HG02588 (cell line): Measurements from ENCODE around the gene FBLN2.
"Not testable (repeated sequence)": the region's sequence is repeated elsewhere in the genome, so short reads cannot be mapped to it uniquely, and the experiment has no call there.

Experiments used
- ATAC-seq: cut with Tn5 transposase; IDR thresholded peaks from one replicate; pipeline ENCODE4 v1.9.1; 2021; ENCODE audit warnings: mild to moderate bottlenecking, moderate library complexity; ENCODE audit not compliant: unreplicated experiment

The FBLN2 gene

DNA sequence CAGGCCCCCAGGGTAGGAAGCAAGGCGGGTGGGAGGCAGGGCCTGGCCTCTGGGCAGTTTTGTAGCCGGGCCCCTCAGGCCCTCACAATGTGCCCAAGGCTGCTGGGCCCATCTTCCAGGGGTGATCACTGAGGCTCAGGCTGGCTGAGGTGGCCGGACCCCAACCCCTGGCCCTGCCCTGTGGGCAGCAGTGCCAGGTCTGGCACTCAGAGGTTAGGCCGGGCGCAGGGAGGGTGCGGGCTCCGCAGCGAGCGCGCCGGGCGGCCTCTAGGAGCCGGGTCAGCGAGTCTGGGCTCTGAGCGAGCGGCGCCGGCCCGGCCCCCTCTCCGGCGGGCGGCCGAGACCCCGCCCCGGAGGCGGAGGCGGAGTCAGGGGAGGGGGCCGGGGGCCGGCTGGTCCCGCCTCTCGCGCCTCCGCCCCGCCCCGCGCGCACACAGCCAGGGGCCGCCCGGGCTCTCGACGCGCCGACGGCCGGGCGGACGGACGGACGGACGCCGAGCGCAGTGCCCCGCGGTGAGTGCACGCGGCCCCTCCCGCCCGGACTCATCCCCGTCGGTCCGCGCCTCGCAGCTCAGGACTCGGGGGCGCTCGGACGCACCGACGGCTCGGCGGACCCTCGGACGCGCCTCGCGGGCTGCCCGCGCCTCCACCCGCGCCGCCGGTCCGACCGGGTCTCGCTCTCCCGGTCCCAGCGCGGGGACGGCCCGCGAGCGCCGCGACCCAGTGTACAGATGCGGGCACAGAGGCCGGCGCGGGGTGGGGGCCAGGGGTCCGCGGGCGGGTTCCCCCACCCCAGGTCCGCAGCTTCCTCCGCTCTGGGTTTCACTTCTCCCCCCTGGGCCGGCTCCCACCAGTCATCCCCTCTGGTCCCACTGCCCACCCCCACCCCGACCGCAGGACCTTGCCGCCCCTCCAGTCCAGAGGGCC is at the start of gene FBLN2:
TSS of gene FBLN2 (plus strand) at position 430 of the 927 bp plus-strand sequence. CDS start 21,231 bp downstream, outside the sequence.
- ATAC-seq = no peak

DNA sequence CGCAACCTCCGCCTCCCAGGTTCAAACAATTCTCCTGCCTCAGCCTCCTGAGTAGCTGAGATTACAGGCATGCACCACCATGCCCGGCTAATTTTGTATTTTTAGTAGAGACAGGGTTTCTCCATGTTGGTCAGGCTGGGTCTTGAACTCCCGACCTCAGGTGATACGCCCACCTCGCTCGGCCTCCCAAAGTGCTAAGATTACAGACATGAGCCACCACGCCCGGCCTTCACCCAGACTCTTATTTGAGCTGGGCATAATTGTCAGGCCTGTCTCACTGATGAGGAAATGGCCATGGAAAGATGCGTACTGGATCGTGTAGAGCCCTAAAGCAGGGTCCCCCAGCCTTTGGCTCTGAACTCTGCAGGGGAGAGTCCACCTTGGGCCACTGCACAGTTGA is 49.7 kb upstream of the FBLN2 start:
- ATAC-seq = not testable (repeated sequence)

DNA sequence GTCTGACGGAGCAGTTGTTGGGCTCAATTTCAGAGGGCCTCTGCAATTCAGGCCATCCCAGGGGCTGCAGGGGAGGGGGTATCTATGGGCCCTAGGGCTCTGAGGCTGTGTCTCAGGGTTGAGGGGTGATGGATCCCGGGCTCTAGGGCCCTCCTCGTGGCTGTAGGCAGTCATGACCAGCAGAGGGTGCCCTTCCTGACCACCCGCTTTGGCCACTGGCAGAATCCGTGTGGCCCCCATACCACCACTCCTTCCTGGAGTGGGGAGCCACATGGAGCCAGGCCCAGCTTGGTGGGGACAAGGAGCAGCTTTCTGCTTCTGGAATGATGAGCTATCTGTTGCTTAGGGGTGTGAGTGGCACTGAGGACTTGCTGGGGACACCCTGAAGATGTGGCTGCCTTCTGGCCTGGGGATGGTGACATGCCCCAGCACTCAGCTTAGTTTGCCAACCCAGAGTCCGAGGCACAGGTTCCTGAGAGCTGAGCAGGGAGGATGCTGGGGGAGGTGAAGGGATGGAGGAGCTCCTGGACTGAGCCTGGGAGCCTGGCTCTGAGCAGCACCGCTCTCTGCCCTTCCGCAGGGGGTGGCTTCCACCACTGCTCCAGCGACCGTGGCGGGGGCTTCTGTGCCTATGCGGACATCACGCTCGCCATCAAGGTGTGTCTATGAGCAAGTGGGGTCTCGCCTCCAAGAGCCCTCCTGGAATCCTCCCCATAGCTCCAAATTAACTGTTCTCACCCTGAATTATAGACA is 48.6 kb upstream of the FBLN2 start:
- no peak for ATAC-seq

DNA sequence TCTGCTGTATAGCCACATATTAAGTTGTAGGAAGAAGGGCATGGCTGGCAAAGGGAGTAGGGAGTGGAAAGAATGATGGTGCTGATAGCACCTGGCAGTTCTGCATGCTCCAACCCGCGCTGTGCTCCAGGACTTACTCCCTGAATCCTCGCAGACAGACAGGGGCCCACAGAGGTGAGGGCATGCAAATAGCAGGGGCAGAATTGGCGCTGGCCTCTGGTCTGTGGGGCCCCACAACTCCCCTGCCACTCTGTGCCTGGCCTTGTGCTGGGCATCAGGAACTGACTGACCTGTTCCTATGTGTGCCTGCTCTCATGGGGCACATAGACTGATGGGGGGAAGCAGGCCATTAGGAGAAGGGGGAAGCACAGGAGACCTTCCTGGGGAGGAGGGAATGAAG is 47.9 kb upstream of the FBLN2 start:
- ATAC-seq = no peak

DNA sequence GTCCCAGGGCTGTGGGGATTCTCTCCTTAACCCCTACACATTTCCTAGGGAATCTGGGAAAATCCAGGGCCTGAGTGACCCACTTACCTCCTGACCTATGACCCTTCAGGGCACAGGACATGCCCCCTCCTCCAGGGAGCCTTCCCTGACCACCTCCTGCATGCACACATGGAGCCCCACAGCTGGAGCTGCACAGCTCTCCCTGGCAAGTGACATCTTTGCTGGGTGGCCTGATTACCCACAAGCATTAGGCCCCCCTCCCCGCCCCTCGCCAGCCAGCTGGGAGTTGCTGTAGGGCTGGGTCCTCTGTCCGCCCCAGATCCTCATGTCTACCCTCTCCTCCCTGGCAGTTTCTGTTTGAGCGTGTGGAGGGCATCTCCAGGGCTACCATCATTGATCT is 47.4 kb upstream of the FBLN2 start:
- ATAC-seq = no peak

DNA sequence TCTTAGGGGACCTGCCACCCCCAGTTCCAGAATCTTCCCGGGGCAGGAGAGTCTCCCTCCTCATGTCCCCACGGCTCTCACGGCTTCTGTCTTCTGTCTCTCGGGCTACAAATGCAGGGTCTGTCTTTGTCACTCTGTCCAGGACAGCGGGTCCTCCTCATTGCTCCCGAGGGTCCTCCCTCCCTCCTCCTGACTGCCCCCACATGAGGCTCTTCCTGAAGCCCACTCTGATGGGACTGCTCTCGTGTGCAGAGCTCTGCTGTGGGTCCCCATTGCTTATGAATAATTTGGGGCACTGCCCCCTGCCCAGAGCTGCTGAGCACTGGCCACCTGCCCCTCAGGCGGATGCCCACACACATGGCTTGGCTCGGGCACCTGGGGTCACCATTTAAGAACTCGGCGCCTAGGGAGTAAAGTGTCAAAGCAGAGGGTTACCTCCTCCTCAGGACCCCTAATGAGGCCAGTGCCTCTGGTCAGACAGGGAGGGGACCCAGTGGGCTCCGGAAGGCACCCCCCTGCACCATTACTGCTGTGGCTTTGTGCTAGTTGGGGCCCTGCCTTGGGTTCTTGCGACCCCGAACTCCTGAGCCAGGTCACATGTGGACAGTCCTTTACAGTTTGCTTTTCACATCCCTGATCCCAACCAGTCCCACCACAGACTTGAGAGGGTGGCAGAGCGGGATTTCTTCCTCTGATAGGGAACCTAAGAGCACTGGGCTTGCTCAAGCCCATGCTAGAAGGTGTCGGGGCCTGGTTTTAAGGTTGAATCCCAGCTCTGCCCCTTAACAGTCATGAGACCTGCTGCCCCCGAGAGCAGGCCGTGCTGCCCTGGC is 46.8 kb upstream of the FBLN2 start:
- ATAC-seq = no peak

DNA sequence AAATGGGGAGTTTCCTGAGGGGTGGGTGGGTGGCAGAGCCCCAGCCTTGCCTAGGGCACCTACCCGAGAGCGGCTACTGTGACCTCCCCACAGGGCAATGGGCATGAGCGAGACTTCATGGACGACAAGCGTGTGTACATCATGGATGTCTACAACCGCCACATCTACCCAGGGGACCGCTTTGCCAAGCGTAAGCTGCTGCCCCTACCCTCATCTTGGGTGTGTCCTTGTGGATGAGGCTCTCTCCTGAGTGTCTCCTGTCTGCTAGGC is 46.2 kb upstream of the FBLN2 start:
- no peak for ATAC-seq

DNA sequence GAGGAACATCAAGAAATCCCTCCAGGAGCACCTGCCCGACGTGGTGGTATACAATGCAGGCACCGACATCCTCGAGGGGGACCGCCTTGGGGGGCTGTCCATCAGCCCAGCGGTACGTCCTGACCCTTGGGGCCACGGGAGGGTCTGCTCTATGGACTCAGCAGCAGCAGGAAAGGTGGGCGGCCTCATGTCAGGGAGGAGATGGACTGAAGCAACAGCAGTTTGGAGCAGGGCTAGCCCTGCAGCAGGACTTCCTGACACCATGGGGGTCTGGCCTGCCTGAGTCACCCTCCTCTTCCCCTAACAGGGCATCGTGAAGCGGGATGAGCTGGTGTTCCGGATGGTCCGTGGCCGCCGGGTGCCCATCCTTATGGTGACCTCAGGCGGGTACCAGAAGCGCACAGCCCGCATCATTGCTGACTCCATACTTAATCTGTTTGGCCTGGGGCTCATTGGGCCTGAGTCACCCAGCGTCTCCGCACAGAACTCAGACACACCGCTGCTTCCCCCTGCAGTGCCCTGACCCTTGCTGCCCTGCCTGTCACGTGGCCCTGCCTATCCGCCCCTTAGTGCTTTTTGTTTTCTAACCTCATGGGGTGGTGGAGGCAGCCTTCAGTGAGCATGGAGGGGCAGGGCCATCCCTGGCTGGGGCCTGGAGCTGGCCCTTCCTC is 44.6 kb upstream of the FBLN2 start:
- ATAC-seq = no peak

DNA sequence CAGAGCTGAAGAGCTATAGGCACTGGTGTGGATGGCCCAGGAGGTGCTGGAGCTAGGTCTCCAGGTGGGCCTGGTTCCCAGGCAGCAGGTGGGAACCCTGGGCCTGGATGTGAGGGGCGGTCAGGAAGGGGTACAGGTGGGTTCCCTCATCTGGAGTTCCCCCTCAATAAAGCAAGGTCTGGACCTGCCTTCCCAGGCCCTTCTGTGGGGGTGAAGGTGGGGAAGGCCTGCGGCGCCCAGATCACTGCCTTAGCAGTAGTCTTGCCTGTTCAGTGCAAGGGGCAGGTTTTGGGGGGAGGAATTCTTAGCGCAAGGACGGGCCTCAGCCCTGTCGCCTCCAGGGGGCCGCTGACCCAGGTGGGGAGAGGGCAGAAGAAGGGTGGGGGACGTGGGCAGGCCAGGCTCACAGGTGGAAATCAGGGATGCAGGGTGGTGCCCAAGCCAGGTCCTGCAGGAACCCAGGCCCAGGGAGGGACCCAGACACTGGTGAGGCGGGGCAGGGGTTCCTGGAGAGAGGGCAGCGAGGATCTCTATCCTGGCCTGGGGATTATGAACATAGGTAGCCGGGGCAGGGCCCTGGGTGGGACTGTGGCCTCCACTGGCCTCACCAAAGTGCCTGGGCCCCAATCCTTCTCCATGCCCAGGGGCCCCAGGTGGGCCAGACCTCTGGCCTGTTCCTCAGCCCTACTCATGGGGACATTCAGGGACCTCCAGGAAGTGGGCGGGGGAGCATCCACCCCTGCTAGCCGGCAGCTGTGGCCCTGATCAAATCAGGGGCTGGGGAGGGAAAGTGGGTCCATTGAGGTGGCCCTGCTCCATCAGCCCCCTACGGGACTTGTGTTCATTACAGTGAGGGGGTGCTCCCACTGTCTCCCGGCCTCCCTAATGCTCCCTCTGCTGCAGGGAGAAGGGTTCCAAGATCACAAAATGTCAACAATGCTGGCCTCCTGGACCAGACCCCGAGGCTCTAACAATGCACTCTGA is 43.5 kb upstream of the FBLN2 start:
- no peak for ATAC-seq

DNA sequence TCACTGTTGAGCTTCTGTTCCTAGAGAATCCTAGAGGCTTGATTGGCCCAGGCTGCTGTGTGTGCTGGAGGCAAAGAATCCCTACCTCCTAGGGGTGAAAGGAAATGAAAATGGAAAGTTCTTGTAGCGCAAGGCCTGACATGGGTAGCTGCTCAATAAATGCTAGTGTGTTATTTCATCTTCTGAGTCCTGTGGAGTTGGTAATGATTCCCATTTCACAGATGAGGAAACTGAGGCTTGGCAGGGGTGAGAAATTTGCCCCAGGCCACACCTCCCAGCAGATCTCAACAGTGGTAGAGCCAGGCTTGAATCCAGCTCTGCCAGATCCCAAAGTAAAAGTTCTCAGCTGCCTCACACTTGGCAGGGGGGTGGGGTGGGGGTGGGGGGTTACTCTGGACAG is 42.7 kb upstream of the FBLN2 start:
- ATAC-seq = no peak

DNA sequence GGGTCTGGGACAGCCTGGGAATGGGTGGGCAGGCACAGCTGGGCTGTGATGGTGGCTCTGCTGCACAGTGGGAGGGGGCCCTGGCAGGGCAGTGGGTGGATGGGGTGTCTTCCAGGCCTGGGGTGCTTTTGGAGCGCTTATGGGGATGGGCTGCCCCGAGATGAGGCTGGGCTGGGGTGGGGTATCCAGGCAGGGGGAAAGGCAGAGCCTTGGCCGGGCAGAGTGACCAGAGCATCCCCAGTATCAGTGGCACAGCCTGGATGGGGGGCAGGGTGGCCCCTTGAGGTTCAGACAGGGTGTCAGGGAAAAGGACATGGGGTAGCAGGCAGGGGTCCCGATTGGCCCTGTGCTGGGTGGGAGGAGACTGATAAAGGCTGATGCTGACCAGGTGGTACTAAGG is 42.2 kb upstream of the FBLN2 start:
- no peak for ATAC-seq

DNA sequence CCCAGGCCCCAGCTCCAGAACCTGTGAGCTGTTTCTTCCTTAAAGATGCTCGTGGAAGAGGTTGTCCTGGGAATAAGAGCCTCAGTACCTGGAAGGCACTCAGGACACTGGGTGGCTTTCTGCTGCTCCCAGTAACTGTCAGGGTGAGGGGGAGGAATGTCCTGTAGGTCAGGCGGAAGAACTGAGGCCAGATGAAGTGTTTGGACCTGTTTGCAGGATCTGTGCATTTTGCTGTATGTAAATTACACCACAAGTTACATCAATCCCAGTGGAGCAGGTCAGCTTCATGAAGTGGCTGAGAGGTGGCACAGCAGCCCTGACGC is 41.7 kb upstream of the FBLN2 start:
- ATAC-seq = no peak

DNA sequence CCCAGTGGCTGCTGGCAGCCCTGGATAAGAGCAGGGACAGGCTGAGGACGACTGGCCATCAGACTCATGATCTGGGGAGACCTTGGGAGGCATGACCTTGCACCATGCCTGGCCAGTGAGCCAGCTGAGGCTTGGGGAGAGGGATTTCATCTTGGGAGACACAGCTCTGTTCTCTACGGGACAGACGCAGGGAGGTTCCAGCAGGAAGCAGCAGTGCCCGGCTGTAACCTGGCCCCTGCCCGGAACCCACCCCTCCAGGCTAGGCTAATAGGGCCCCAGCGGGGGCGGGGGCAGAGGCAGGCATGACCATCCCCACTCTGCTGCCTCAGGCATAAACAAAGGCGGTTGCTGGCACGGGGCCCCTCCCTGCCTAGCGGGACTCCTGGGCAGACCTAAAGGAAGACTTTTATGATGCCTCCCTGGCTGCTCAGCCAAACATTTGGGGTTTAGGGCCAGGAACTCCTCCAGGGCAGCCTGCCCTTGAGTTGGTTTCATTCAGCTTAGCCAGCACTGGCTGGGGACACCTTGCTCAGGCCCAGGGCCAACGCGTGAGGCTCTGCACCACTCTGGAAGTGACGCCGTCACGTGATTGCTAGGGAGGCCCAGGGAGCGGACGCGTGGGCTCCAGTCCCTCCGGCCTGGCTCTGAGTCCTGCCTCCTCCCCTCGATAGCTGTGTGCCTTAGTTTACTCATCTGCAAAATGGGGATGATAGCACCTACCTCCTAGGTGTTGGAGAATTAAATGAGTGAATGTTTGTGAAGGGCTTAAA is 41.2 kb upstream of the FBLN2 start:
- no peak for ATAC-seq

DNA sequence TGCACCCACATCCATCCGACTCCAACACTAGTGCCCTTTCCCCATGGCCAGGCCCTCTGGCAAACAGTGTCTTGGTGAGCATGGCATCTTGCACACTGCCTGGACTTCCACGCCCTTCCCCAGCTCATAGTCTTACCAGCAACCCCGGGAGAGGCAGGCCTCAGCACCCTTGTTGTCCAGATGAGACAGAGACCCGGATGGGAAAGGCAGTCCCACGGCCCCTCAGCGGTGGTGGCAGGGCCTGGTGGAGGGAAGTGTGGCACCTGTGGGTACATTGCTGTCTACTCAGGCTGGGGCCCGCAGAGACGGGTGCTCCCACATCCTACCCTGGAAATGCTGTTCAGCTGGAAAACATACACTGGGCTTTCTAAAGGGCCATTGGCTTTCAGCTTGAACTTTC is 40.4 kb upstream of the FBLN2 start:
- no peak for ATAC-seq

DNA sequence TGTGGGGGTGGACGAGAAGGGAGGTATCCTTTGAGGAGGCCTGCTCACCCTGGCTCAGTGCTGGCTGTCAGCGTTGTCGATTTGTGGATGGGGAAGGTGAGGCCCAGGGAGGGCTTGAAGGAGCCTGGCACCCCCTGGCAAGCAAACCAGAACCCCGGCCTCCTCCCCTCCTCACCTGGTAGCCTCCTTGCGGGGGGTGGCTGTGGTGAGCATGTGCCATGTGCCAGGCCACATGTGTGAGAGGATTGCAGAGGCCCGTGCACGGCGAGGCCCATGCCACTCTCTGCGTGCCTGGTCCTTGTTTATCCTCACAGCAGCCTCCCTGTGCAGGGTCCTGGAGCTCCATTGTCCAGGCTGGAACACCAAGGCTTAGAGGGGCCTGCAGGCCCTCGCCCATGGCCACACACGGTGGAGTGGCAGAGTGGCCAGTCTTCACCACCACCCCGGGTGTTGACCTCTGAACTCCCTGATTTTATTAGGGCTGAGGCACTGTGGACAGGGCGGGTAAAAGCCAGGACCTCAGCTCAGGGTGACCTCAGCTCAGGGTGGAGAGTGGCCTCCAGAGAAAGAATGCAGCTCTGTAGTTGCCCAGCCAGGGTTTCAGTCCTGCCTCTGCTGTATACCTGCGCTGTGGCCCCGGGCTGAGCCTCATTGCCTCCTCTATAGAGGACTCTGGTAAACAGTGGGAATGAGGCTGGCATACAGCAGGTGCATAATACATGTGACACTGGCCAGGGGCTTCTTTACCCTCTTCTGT is 39.7 kb upstream of the FBLN2 start:
- no peak for ATAC-seq

DNA sequence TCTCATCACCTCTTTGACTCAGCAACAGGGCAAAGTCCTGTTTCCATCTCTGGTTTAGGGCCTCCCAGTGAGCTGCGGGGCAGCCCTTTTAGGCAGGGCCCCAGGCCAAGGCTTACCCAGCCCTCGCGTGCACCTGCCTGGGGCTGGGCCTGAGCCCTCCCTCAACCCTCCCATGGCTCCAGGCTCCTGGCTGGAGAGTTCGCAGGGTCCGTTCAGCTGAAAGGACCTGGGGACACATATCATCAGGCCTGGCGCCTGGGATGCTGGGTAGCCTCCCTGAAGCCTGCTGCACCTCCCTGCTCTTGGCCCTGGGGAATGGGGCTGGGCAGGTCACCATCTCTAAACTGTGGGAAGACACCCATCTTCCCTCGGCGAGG is 39.1 kb upstream of the FBLN2 start:
- no peak for ATAC-seq

DNA sequence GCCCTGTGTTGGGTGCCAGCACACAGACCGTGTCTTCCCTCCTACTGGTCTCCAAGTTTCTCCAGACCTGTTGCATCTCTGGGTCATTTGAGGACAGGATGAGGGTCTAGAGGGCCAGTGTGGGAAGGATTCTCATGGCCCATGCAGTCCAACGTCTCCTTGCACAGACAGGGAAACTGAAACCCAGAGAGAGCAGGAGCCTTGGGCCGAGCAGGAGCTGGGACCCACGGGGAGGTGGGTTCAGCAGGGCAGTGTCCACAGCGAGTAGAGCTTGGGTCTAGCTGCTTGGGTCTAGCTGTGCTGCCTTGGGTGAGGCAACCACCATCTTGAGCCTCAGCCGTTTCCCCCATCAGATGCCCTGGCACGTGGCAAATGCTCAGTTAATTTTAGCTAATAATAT is 36.5 kb upstream of the FBLN2 start:
- ATAC-seq = no peak

DNA sequence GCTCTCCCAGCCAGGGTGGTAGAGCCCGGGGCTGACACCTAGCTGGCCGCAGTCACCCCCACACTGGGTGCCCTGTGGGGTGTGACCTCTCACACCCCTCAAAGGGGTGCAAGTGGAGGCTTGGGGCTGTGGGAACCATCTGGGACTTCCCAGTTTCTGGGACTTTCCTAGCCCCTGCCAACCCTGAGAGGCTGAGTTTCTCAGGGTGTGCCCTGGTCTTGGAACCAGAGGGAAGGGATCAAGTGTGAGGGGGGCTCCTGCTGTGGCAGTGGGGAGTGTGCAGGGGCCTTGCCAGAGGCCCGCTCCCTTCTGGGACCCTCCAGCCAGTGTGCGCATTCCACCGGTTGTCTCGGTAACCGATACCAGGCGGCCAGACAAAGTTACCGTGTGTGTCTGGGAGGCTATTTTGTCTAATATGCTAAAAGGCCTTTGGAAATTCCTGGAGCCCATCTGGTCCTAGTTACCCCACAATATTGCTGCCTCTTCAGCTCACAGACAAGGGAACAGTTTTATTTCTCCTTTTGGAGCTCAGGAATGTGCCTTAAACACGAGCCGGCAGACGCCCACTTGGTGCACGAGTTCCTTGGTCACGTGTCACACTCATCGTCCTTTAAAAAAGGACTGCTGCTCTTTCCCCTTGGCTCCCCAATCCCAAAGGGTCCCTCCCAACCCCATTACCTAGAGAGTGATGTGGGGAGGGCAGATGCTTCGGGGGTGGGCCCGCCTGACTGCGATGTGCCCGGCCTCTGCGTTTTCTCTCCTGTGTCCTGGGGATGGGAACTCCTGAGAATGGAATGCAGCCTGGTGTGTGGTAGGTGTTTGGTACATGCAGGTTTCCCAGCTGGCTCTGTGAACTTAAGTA is 35.6 kb upstream of the FBLN2 start:
- no peak for ATAC-seq
